HUES48 (cell line): Measurements from ENCODE around the gene YY1AP1.
"Not testable (repeated sequence)": the region's sequence is repeated elsewhere in the genome, so short reads cannot be mapped to it uniquely, and the experiment has no call there.

ENCODE experiments used
- H3K27ac ChIP-seq: one replicate; pipeline ENCODE4 v1.7.0; 2013; ENCODE audit warnings: low read depth, low read length, inconsistent platforms
- H3K27me3 ChIP-seq: 2 replicates; pipeline ENCODE4 v1.6.1; 2013; ENCODE audit warnings: mild to moderate bottlenecking, low read length; ENCODE audit not compliant: control insufficient read depth, insufficient read depth
- H3K36me3 ChIP-seq: 2 replicates; pipeline ENCODE4 v1.6.1; 2013; ENCODE audit warnings: low read length; ENCODE audit not compliant: control insufficient read depth, insufficient read depth
- H3K4me1 ChIP-seq: 2 replicates; pipeline ENCODE4 v1.6.1; 2013; ENCODE audit warnings: mild to moderate bottlenecking, low read length; ENCODE audit not compliant: control insufficient read depth, insufficient read depth
- H3K4me3 ChIP-seq: 2 replicates; pipeline ENCODE4 v1.5.1; 2013; ENCODE audit warnings: mild to moderate bottlenecking, low read depth, low read length
- H3K9ac ChIP-seq: 2 replicates; pipeline ENCODE4 v1.6.1; 2013; ENCODE audit warnings: mild to moderate bottlenecking, low read depth, low read length, moderate library complexity
- H3K9me3 ChIP-seq: 2 replicates; pipeline ENCODE4 v1.6.1; 2013; ENCODE audit warnings: low read length; ENCODE audit not compliant: control insufficient read depth, insufficient read depth

Gene YY1AP1, protein sequence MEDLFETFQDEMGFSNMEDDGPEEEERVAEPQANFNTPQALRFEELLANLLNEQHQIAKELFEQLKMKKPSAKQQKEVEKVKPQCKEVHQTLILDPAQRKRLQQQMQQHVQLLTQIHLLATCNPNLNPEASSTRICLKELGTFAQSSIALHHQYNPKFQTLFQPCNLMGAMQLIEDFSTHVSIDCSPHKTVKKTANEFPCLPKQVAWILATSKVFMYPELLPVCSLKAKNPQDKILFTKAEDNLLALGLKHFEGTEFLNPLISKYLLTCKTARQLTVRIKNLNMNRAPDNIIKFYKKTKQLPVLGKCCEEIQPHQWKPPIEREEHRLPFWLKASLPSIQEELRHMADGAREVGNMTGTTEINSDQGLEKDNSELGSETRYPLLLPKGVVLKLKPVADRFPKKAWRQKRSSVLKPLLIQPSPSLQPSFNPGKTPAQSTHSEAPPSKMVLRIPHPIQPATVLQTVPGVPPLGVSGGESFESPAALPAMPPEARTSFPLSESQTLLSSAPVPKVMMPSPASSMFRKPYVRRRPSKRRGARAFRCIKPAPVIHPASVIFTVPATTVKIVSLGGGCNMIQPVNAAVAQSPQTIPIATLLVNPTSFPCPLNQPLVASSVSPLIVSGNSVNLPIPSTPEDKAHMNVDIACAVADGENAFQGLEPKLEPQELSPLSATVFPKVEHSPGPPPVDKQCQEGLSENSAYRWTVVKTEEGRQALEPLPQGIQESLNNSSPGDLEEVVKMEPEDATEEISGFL

GRCh38 chr1:155688324-155689080 is at the start of gene YY1AP1:
Gene YY1AP1 (minus strand): TSS chr1:155688774. CDS start chr1:155680436, 8,338 bp downstream.
- Histone ChIP-seq H3K27me3 (no peaks in the 10 kb centered on the region), H3K9me3 (peaks cover 8% of the 10 kb centered on the region; the same call in 1 of the 2 replicates), H3K4me1 (no peaks in the 10 kb centered on the region), H3K4me3 (peak within 1 kb of the TSS; percentile 84), H3K9ac (peak within 1 kb of the TSS; percentile 96), H3K27ac (peak within 1 kb of the TSS; percentile 88), H3K36me3 (peaks cover 27% of the 10 kb centered on the region)

DNA sequence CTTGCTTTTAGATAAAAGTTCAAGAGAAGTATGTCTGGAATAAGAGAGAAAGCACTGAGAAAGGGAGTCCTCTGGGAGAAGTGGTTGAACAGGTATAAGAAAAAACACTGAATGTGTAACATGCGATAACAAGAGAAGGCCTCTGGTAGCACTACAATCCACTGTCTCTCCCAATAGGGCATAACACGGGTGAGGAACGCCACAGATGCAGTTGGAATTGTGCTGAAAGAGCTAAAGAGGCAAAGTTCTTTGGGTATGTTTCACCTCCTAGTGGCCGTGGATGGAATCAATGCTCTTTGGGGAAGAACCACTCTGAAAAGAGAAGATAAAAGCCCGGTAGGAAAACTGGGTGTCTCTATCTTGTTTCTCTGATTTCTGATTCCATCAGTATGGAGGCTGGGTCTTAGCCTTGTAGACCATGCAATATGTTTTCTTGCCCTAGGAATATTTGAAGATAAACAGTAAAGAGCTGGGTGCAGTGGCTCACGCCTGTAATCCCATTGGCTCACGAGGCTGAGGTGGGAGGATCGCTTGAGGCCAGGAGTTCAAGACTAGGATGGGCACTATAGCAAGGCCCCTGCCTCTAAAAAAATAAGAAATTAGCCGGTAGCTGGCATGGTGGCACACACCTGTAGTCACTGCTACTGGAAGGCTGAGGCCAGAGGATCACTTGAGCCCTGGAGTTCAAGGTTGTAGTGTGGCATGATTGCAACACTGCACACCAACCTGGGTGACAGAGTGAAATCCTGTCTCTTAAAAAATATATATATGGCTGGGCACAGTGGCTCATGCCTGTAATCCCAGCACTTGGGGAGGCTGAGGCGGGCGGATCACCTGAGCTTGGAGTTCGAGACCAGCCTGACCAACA is 40.7 kb upstream of the YY1AP1 start:
- no peaks in the 10 kb centered on the region for H3K9me3 ChIP-seq
- no peaks in the 10 kb centered on the region for H3K27me3 ChIP-seq
- H3K9ac ChIP-seq = no peak overlapping the region
- H3K36me3 ChIP-seq = peaks cover 77% of the 10 kb centered on the region
- no peaks in the 10 kb centered on the region for H3K4me1 ChIP-seq
- peak overlapping the region; percentile 47 for H3K27ac ChIP-seq
- H3K4me3 ChIP-seq = no peak overlapping the region

- H3K4me3 ChIP-seq = no peak overlapping the region
- H3K27ac ChIP-seq = no peak overlapping the region
- no peak overlapping the region for H3K9ac ChIP-seq
- no peaks in the 10 kb centered on the region for H3K9me3 ChIP-seq
- H3K4me1 ChIP-seq = no peaks in the 10 kb centered on the region
- H3K27me3 ChIP-seq = no peaks in the 10 kb centered on the region
- peaks cover 58% of the 10 kb centered on the region for H3K36me3 ChIP-seq
These were observed 36.6 kb upstream of the YY1AP1 start for GRCh38 chr1:155725142-155725541.

GRCh38 chr1:155719703-155720102 is 31.1 kb upstream of the YY1AP1 start:
- H3K4me3 ChIP-seq = no peak overlapping the region
- H3K4me1 ChIP-seq = no peaks in the 10 kb centered on the region
- H3K36me3 ChIP-seq = peaks cover 48% of the 10 kb centered on the region
- H3K9ac ChIP-seq = no peak overlapping the region
- H3K9me3 ChIP-seq = no peaks in the 10 kb centered on the region
- no peaks in the 10 kb centered on the region for H3K27me3 ChIP-seq
- no peak overlapping the region for H3K27ac ChIP-seq

DNA sequence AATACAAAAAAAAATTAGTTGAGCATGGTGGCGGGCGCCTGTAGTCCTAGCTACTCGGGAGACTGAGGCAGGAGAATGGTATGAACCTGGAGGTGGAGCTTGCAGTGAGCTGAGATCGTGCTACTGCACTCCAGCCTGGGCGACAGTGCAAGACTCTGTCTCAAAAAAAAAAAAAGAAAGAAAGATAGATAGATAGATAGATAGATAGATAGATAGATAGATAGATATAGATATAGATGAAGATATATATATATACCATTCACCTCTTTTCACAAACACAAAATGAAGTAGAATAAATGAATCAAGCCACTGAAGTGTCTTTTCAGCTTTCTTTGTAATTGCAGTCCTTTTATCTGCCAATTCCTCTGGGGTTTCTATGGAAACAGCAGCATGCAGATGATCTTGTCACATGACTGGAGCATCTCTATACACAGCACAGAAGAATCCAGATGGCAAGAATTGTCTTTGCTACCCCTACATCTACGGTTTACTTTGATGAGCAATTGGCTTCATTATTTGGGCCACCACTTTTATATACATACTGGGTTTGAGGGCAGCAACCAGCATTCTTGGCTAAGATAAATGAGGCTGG is 30.0 kb upstream of the YY1AP1 start:
- H3K27me3 ChIP-seq, H3K9ac ChIP-seq, H3K27ac ChIP-seq, H3K4me1 ChIP-seq, H3K9me3 ChIP-seq, H3K4me3 ChIP-seq: not testable (repeated sequence)
- H3K36me3 ChIP-seq = peaks cover 49% of the 10 kb centered on the region

DNA sequence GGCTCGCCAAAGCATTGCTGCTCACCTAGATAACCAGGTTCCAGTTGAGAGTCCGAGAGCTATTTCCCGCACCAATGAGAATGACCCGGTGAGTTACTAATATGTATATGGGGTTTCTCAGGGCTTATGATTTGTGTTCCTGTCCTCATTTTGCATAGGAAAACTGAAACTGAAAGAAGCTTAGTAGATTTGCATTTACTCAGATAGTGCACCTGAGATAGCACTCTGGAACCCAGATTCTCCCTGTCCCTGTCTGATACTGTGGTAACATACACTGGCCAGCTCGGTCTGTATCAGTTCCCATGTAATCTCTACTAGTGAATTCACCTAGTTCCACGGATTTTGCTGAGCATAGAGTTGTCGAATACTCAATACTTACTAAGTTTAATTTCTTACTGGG is 28.5 kb upstream of the YY1AP1 start:
- Histone ChIP-seq H3K9me3 (no peaks in the 10 kb centered on the region), H3K4me1 (no peaks in the 10 kb centered on the region), H3K27me3 (no peaks in the 10 kb centered on the region), H3K9ac (no peak overlapping the region), H3K27ac (no peak overlapping the region), H3K4me3 (no peak overlapping the region), H3K36me3 (peaks cover 52% of the 10 kb centered on the region)

DNA sequence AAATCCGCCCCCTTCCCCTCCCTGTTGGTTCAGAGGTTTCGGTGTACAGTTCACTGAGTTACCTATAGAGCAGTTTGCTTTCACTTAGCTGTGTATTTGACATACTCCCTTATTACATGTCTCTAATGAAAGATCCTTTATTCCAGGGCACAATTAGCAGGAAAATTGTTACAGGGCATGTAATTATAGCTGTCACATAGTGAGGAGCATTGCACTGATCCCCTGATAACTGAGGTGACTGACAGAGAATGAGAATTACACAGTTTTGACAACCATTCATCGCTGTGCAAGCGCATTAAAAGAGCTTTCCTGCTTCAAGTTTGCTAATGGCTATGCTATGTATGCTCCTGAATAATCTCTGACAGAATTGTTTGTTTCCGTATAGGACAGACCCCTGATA is 27.2 kb upstream of the YY1AP1 start:
- no peak overlapping the region for H3K9ac ChIP-seq
- H3K27me3 ChIP-seq = no peaks in the 10 kb centered on the region
- no peak overlapping the region for H3K4me3 ChIP-seq
- peaks cover 46% of the 10 kb centered on the region for H3K36me3 ChIP-seq
- H3K27ac ChIP-seq = no peak overlapping the region
- no peaks in the 10 kb centered on the region for H3K4me1 ChIP-seq
- H3K9me3 ChIP-seq = no peaks in the 10 kb centered on the region

DNA sequence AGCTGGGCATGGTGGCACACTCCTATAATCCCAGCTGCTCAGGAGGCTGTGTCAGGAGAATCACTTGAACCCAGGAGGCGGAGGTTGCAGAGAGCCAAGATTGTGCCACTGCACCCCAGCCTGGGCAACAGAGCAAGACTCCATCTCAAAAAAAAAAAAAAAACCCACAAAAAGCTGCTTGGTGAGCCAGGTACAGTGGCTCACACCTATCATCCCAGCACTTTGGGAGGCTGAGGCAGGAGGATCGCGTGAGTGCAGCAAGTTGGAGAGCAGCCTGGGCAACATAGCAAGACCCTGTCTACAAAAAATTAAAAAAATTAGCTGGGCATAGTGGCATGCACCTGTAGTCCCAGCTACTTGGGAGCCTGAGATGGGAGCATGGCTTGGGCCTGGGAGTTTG is 26.5 kb upstream of the YY1AP1 start:
- H3K27me3 ChIP-seq, H3K9me3 ChIP-seq, H3K27ac ChIP-seq, H3K4me3 ChIP-seq, H3K4me1 ChIP-seq, H3K9ac ChIP-seq: not testable (repeated sequence)
- peaks cover 46% of the 10 kb centered on the region for H3K36me3 ChIP-seq

DNA sequence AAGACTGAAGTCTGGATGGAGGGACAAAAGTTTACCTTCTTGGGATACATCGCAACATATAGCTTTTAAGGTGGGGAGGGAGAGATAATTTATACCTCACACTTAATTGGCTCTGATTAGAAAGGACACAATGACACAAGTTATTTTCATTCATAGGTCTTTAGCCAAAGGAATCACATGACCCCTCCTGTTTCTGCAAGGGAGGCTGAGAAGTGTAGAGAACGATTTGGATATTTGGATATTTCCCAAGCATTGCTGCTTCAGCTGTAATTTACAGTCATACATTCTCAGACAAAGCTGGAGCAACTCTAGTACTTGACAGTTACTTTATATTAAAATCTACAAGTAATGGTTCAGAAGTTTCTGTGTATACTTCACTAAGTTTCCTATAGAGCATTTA is 24.5 kb upstream of the YY1AP1 start:
- Histone ChIP-seq H3K27ac (no peak overlapping the region), H3K36me3 (peaks cover 42% of the 10 kb centered on the region)

DNA sequence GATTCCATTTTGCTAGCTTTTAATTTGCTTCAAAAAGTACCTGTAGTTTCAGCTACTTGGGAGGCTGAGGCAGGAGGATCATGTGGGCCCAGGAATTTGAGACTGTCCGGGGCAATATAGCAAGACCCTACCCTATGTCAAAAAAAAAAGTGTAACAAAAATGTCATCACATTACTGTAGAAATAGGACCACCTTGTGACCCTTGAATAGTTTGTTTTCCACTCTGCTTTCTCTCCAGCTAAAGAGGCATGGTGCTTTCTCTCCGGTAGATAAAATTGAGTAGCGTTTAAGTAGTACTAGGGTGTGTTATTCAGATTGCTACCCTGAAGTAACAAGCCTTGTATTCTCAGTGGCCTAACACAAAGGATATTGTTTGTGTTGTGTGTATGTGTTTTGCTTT is 24.1 kb upstream of the YY1AP1 start:
- not testable (repeated sequence) for H3K9me3 ChIP-seq, H3K9ac ChIP-seq, H3K27me3 ChIP-seq, H3K27ac ChIP-seq, H3K4me1 ChIP-seq, H3K4me3 ChIP-seq
- H3K36me3 ChIP-seq = peaks cover 42% of the 10 kb centered on the region

More for the DNA sequence above, 24.5 kb upstream of the YY1AP1 start:
- Histone ChIP-seq H3K4me1 (no peaks in the 10 kb centered on the region), H3K9ac (no peak overlapping the region), H3K9me3 (no peaks in the 10 kb centered on the region), H3K27me3 (no peaks in the 10 kb centered on the region), H3K4me3 (no peak overlapping the region)
